ENCODE data around the gene TRPC6.

DNA sequence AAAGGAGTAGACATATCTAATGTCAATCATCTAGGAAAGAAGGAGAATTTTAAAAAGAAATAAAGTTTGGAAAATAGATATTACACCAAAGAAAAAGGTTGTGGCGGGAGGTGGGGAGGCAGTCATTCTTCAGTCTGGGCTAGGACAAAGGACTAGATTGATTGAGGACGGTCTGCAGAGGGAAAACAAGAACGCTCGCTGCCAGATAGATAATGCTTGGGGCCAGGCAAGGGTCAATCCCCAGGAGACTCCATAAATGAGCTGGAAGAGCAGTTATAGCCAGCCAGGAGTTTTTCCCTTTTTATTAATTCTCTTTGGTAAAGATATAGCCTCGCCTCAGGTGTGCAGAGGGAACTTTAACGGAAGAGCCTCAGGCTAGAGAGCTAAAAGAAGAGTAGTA, 6.3 kb downstream of the TRPC6 start:
- TF ChIP-seq, protein P1, sequence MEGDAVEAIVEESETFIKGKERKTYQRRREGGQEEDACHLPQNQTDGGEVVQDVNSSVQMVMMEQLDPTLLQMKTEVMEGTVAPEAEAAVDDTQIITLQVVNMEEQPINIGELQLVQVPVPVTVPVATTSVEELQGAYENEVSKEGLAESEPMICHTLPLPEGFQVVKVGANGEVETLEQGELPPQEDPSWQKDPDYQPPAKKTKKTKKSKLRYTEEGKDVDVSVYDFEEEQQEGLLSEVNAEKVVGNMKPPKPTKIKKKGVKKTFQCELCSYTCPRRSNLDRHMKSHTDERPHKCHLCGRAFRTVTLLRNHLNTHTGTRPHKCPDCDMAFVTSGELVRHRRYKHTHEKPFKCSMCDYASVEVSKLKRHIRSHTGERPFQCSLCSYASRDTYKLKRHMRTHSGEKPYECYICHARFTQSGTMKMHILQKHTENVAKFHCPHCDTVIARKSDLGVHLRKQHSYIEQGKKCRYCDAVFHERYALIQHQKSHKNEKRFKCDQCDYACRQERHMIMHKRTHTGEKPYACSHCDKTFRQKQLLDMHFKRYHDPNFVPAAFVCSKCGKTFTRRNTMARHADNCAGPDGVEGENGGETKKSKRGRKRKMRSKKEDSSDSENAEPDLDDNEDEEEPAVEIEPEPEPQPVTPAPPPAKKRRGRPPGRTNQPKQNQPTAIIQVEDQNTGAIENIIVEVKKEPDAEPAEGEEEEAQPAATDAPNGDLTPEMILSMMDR (IDR thresholded peaks at IDR 0.05) = no peak
- TF ChIP-seq POLR2AphosphoS5 (IDR thresholded peaks at IDR 0.05) = no peak
